Non-pigmented ciliary epithelial cell (primary cell): ENCODE results near the gene TRAPPC6A.
"Not testable (repeated sequence)": the region's sequence is repeated elsewhere in the genome, so short reads cannot be mapped to it uniquely, and the experiment has no call there.

ENCODE experiments used
- DNase-seq: peaks from one replicate; pipeline ENCODE4 v3.0.0-alpha.2; 2010; ENCODE audit warnings: low read depth

Gene TRAPPC6A

GRCh38 chr19:45130236-45130635 is 47.8 kb downstream of the TRAPPC6A start:
- DNase-seq, result no peak

- DNase-seq, result no peak
These were observed 49.2 kb downstream of the TRAPPC6A start for GRCh38 chr19:45128806-45129205.

- no peak for DNase-seq
These were observed 49.9 kb downstream of the TRAPPC6A start for GRCh38 chr19:45128146-45128545.

GRCh38 chr19:45126654-45127053 is 51.4 kb downstream of the TRAPPC6A start:
- no peak for DNase-seq

GRCh38 chr19:45125975-45126493 is 52.0 kb downstream of the TRAPPC6A start:
- no peak for DNase-seq

GRCh38 chr19:45125360-45125759 is 52.7 kb downstream of the TRAPPC6A start:
- DNase-seq, result no peak

- DNase-seq, result no peak
These were observed 54.0 kb downstream of the TRAPPC6A start for GRCh38 chr19:45124021-45124420.

GRCh38 chr19:45123440-45123850 is 54.6 kb downstream of the TRAPPC6A start:
- no peak for DNase-seq

GRCh38 chr19:45122832-45123231 is 55.2 kb downstream of the TRAPPC6A start:
- DNase-seq, result no peak

GRCh38 chr19:45121827-45122345 is 56.2 kb downstream of the TRAPPC6A start:
- DNase-seq, result no peak

GRCh38 chr19:45119582-45119981 is 58.5 kb downstream of the TRAPPC6A start:
- no peak for DNase-seq

- DNase-seq, result not testable (repeated sequence)
These were observed 59.3 kb downstream of the TRAPPC6A start for GRCh38 chr19:45118591-45119355.

- DNase-seq, result no peak
These were observed 59.9 kb downstream of the TRAPPC6A start for GRCh38 chr19:45118106-45118505.

- no peak for DNase-seq
These were observed 60.4 kb downstream of the TRAPPC6A start for GRCh38 chr19:45117671-45118070.

GRCh38 chr19:45117167-45117594 is 60.9 kb downstream of the TRAPPC6A start:
- no peak for DNase-seq

- DNase-seq, result no peak
These were observed 62.0 kb downstream of the TRAPPC6A start for GRCh38 chr19:45115809-45116615.

- DNase-seq, result no peak
These were observed 63.9 kb downstream of the TRAPPC6A start for GRCh38 chr19:45114116-45114515.

GRCh38 chr19:45113628-45114027 is 64.4 kb downstream of the TRAPPC6A start:
- DNase-seq, result no peak
